NCI-H748 (cell line): ENCODE results near the gene ASXL1.
A peak's percentile ranks its signal among the peaks of the same experiment; 100 is the strongest.
"Not testable (repeated sequence)": the region's sequence is repeated elsewhere in the genome, so short reads cannot be mapped to it uniquely, and the experiment has no call there.

Source experiments
- DNase-seq: peaks from one replicate; lab custom pipeline; 2025; ENCODE audit not compliant: unreplicated experiment; lab: John Stamatoyannopoulos, UW

The ASXL1 gene

GRCh38 chr20:32359633-32360332, 1.7 kb downstream of the ASXL1 start:
- no peak for DNase-seq

GRCh38 chr20:32360333-32360634, 2.2 kb downstream of the ASXL1 start:
- no peak for DNase-seq

- DNase-seq, result no peak
These were observed 4.8 kb downstream of the ASXL1 start for GRCh38 chr20:32362901-32363364.

- no peak for DNase-seq
These were observed 5.4 kb downstream of the ASXL1 start for GRCh38 chr20:32363492-32363891.

GRCh38 chr20:32364554-32365208, 6.5 kb downstream of the ASXL1 start:
- peak; percentile 27 for DNase-seq

- no peak for DNase-seq
These were observed 7.4 kb downstream of the ASXL1 start for GRCh38 chr20:32365564-32365963.

GRCh38 chr20:32366380-32366779, 8.2 kb downstream of the ASXL1 start:
- DNase-seq, result no peak

GRCh38 chr20:32368323-32368722, 10.2 kb downstream of the ASXL1 start:
- DNase-seq, result no peak

- no peak for DNase-seq
These were observed 10.8 kb downstream of the ASXL1 start for GRCh38 chr20:32368925-32369324.

GRCh38 chr20:32370897-32371296, 12.8 kb downstream of the ASXL1 start:
- DNase-seq, result no peak

GRCh38 chr20:32378461-32378860, 20.3 kb downstream of the ASXL1 start:
- DNase-seq, result no peak

GRCh38 chr20:32380037-32380436, 21.9 kb downstream of the ASXL1 start:
- DNase-seq, result not testable (repeated sequence)

- no peak for DNase-seq
These were observed 22.6 kb downstream of the ASXL1 start for GRCh38 chr20:32380745-32381144.

- no peak for DNase-seq
These were observed 24.2 kb downstream of the ASXL1 start for GRCh38 chr20:32382102-32382950.

- not testable (repeated sequence) for DNase-seq
These were observed 25.3 kb downstream of the ASXL1 start for GRCh38 chr20:32383441-32383840.

- DNase-seq, result no peak
These were observed 27.4 kb downstream of the ASXL1 start for GRCh38 chr20:32385541-32385940.

GRCh38 chr20:32386091-32386490, 28.0 kb downstream of the ASXL1 start:
- no peak for DNase-seq

GRCh38 chr20:32387252-32387651, 29.1 kb downstream of the ASXL1 start:
- DNase-seq, result no peak

GRCh38 chr20:32391003-32391402, 32.9 kb downstream of the ASXL1 start:
- DNase-seq, result no peak

- DNase-seq, result no peak
These were observed 36.9 kb downstream of the ASXL1 start for GRCh38 chr20:32395066-32395465.

- DNase-seq, result no peak
These were observed 38.6 kb downstream of the ASXL1 start for GRCh38 chr20:32396646-32397160.
